ENCODE measurements around the gene SURF2.

DNA sequence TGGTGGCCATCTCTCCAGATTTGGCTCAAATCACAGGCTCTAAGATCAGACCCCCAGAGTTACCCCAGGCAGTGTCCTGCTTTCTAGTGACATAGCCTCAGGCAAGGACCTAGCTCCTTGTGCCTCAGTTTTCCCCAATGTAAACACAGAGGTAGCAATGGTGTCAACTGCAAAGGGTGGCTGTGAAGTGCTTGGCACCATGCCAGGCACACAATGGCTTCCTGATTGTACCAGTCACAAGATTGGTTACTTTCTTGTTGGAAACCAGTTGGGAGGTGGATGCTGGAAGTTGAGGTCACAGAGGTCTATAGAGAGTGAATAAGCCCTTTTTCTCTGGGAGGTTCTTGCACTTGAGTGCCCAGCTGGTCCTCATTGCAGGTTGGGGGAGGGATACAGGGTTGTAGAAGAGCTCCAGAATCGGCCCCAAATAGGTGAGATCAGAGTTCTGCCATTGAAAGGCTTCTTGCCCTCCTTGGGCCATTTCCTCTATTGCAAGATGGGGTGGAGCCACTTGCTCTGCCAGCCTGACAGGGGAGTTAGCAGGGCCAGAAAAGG is 22.1 kb downstream of the SURF2 start:
- no peak for TF ChIP-seq POLR2AphosphoS5 (IDR thresholded peaks at IDR 0.05)
- TF ChIP-seq, protein P1, sequence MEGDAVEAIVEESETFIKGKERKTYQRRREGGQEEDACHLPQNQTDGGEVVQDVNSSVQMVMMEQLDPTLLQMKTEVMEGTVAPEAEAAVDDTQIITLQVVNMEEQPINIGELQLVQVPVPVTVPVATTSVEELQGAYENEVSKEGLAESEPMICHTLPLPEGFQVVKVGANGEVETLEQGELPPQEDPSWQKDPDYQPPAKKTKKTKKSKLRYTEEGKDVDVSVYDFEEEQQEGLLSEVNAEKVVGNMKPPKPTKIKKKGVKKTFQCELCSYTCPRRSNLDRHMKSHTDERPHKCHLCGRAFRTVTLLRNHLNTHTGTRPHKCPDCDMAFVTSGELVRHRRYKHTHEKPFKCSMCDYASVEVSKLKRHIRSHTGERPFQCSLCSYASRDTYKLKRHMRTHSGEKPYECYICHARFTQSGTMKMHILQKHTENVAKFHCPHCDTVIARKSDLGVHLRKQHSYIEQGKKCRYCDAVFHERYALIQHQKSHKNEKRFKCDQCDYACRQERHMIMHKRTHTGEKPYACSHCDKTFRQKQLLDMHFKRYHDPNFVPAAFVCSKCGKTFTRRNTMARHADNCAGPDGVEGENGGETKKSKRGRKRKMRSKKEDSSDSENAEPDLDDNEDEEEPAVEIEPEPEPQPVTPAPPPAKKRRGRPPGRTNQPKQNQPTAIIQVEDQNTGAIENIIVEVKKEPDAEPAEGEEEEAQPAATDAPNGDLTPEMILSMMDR (IDR thresholded peaks at IDR 0.05) = no peak
- no peak for TF ChIP-seq EP300 (IDR thresholded peaks at IDR 0.05; ENCODE audit: low read depth)
